B cell (primary cell): ENCODE measurements around the gene PIAS2.

ENCODE experiments used
- EZH2 ChIP-seq: IDR thresholded peaks from 2 replicates; pipeline ENCODE4 v1.6.1; 2012; ENCODE audit warnings: borderline replicate concordance, low read depth, mild to moderate bottlenecking, moderate library complexity, low read length; ENCODE audit not compliant: insufficient read depth, poor library complexity, severe bottlenecking
- TF ChIP-seq, protein P1 (sequence below): fragments of 200-600 bp; IDR thresholded peaks from one replicate; pipeline ENCODE4 v1.8.0; 2022; ENCODE audit warnings: antibody characterized with exemption, mild to moderate bottlenecking

DNA sequence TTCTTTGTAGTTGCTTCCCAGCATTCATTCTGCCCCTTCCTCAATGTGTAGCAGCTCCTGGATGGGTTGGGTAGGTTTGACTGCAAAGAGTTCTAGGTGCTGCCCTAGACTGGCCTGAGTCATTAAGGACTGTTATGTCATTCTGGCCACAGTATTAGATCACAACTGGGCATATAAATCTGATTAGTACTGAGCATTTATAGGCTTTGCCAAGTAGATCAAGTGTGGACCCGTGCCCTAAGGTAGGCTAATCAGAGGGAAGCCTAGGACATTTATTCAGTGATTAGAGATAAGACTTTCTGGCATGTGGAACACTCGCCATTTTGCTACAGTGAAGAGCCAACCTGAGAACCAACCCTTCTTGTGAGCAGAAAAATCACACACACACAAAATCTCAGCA lies 2.8 kb upstream of the PIAS2 start:
- no peak for TF ChIP-seq EZH2
- TF ChIP-seq, protein P1, sequence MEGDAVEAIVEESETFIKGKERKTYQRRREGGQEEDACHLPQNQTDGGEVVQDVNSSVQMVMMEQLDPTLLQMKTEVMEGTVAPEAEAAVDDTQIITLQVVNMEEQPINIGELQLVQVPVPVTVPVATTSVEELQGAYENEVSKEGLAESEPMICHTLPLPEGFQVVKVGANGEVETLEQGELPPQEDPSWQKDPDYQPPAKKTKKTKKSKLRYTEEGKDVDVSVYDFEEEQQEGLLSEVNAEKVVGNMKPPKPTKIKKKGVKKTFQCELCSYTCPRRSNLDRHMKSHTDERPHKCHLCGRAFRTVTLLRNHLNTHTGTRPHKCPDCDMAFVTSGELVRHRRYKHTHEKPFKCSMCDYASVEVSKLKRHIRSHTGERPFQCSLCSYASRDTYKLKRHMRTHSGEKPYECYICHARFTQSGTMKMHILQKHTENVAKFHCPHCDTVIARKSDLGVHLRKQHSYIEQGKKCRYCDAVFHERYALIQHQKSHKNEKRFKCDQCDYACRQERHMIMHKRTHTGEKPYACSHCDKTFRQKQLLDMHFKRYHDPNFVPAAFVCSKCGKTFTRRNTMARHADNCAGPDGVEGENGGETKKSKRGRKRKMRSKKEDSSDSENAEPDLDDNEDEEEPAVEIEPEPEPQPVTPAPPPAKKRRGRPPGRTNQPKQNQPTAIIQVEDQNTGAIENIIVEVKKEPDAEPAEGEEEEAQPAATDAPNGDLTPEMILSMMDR: no peak
